Measurements from ENCODE around the gene MYL7. TPM values are rescaled to one million over a fixed set of nuclear protein-coding genes. Genes with fewer than 3 reads are reported as not detected.

MYL7 gene
- total and polyA plus RNA-seq, 2 of the 13 experiments (the other 11 are each of a cell fraction or from before 2014, with no cell fraction given), result 1.8 TPM; not detected in 1

DNA sequence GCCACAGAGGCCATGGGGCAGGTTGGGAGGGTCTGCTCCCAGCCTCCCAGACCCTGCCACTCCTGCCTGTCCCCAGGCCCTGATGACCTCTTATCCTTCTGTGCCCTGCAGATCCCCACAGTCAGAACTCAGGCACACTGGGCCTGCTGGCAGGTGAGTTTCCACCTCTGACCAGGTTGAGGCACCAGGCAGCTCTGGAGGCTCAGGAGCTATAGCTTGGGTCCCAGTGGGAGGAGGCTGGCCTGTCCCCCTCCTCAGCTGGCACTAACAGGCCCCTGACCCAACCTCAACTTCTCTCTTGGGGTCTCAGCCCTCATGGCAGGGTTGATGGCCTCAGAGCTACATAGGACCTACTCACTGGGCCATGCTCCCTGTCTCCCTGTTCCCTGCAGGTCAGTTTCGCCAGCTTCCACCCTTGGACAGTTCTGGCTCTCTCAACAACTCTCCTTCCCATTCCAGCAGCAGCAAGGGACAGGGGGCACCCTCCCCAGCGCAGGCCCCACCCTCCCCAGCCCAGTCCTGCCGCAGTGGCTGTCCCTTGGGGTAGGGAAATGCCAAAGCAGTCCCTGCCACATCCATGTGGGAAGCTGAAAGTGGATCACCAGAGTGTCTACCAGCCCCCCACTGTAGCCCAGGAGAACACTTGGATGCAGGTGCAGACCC lies 39.7 kb downstream of the MYL7 start (continued):
- TF ChIP-seq, protein P1, sequence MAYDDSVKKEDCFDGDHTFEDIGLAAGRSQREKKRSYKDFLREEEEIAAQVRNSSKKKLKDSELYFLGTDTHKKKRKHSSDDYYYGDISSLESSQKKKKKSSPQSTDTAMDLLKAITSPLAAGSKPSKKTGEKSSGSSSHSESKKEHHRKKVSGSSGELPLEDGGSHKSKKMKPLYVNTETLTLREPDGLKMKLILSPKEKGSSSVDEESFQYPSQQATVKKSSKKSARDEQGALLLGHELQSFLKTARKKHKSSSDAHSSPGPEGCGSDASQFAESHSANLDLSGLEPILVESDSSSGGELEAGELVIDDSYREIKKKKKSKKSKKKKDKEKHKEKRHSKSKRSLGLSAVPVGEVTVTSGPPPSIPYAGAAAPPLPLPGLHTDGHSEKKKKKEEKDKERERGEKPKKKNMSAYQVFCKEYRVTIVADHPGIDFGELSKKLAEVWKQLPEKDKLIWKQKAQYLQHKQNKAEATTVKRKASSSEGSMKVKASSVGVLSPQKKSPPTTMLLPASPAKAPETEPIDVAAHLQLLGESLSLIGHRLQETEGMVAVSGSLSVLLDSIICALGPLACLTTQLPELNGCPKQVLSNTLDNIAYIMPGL (CRISPR knock-in tag; IDR thresholded peaks at IDR 0.05; ENCODE audit: borderline replicate concordance in 1 of 2, low read depth in 1 of 2), result no peak
- TF ChIP-seq ZFP90 (CRISPR knock-in tag; IDR thresholded peaks at IDR 0.05; ENCODE audit: borderline replicate concordance), result no peak
- TF ChIP-seq ZBTB21 (CRISPR knock-in tag; IDR thresholded peaks at IDR 0.05), result no peak
- TF ChIP-seq SOX6 (IDR thresholded peaks at IDR 0.05), result no peak
- TF ChIP-seq SOX6 (CRISPR knock-in tag; IDR thresholded peaks at IDR 0.05), result 0 out of 2 replicates have a peak, but pooled peaks have one; percentile 6
- TF ChIP-seq SNAPC2 (CRISPR knock-in tag; IDR thresholded peaks at IDR 0.05), result no peak
- TF ChIP-seq, protein P2, sequence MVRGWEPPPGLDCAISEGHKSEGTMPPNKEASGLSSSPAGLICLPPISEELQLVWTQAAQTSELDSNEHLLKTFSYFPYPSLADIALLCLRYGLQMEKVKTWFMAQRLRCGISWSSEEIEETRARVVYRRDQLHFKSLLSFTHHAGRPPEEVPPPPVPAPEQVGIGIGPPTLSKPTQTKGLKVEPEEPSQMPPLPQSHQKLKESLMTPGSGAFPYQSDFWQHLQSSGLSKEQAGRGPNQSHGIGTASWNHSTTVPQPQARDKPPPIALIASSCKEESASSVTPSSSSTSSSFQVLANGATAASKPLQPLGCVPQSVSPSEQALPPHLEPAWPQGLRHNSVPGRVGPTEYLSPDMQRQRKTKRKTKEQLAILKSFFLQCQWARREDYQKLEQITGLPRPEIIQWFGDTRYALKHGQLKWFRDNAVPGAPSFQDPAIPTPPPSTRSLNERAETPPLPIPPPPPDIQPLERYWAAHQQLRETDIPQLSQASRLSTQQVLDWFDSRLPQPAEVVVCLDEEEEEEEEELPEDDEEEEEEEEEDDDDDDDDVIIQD (CRISPR knock-in tag; IDR thresholded peaks at IDR 0.05; ENCODE audit: low read depth), result no peak
- TF ChIP-seq, protein P3, sequence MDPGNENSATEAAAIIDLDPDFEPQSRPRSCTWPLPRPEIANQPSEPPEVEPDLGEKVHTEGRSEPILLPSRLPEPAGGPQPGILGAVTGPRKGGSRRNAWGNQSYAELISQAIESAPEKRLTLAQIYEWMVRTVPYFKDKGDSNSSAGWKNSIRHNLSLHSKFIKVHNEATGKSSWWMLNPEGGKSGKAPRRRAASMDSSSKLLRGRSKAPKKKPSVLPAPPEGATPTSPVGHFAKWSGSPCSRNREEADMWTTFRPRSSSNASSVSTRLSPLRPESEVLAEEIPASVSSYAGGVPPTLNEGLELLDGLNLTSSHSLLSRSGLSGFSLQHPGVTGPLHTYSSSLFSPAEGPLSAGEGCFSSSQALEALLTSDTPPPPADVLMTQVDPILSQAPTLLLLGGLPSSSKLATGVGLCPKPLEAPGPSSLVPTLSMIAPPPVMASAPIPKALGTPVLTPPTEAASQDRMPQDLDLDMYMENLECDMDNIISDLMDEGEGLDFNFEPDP (CRISPR knock-in tag; conservative IDR thresholded peaks at IDR 0.05), result no peak
- TF ChIP-seq, protein P4, sequence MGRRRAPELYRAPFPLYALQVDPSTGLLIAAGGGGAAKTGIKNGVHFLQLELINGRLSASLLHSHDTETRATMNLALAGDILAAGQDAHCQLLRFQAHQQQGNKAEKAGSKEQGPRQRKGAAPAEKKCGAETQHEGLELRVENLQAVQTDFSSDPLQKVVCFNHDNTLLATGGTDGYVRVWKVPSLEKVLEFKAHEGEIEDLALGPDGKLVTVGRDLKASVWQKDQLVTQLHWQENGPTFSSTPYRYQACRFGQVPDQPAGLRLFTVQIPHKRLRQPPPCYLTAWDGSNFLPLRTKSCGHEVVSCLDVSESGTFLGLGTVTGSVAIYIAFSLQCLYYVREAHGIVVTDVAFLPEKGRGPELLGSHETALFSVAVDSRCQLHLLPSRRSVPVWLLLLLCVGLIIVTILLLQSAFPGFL (CRISPR knock-in tag; IDR thresholded peaks at IDR 0.05), result no peak
- TF ChIP-seq, protein P5, sequence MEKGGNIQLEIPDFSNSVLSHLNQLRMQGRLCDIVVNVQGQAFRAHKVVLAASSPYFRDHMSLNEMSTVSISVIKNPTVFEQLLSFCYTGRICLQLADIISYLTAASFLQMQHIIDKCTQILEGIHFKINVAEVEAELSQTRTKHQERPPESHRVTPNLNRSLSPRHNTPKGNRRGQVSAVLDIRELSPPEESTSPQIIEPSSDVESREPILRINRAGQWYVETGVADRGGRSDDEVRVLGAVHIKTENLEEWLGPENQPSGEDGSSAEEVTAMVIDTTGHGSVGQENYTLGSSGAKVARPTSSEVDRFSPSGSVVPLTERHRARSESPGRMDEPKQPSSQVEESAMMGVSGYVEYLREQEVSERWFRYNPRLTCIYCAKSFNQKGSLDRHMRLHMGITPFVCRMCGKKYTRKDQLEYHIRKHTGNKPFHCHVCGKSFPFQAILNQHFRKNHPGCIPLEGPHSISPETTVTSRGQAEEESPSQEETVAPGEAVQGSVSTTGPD (CRISPR knock-in tag; IDR thresholded peaks at IDR 0.05), result no peak
- TF ChIP-seq, protein P6, sequence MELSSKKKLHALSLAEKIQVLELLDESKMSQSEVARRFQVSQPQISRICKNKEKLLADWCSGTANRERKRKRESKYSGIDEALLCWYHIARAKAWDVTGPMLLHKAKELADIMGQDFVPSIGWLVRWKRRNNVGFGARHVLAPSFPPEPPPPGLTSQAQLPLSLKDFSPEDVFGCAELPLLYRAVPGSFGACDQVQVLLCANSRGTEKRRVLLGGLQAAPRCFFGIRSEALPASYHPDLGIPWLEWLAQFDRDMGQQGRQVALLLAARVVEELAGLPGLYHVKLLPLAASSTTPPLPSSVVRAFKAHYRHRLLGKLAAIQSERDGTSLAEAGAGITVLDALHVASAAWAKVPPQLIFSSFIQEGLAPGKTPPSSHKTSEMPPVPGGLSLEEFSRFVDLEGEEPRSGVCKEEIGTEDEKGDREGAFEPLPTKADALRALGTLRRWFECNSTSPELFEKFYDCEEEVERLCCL (CRISPR knock-in tag; IDR thresholded peaks at IDR 0.05; ENCODE audit: borderline replicate concordance), result no peak
- TF ChIP-seq, protein P7, sequence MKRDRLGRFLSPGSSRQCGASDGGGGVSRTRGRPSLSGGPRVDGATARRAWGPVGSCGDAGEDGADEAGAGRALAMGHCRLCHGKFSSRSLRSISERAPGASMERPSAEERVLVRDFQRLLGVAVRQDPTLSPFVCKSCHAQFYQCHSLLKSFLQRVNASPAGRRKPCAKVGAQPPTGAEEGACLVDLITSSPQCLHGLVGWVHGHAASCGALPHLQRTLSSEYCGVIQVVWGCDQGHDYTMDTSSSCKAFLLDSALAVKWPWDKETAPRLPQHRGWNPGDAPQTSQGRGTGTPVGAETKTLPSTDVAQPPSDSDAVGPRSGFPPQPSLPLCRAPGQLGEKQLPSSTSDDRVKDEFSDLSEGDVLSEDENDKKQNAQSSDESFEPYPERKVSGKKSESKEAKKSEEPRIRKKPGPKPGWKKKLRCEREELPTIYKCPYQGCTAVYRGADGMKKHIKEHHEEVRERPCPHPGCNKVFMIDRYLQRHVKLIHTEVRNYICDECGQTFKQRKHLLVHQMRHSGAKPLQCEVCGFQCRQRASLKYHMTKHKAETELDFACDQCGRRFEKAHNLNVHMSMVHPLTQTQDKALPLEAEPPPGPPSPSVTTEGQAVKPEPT (CRISPR knock-in tag; IDR thresholded peaks at IDR 0.05; ENCODE audit: low read depth), result 0 out of 2 replicates have a peak, but pooled peaks have one; percentile 24
- no peak for TF ChIP-seq TP53 (CRISPR knock-in tag; conservative IDR thresholded peaks at IDR 0.05)
- no peak for TF ChIP-seq NR3C1 (CRISPR knock-in tag; IDR thresholded peaks at IDR 0.05)
- TF ChIP-seq, protein P8, sequence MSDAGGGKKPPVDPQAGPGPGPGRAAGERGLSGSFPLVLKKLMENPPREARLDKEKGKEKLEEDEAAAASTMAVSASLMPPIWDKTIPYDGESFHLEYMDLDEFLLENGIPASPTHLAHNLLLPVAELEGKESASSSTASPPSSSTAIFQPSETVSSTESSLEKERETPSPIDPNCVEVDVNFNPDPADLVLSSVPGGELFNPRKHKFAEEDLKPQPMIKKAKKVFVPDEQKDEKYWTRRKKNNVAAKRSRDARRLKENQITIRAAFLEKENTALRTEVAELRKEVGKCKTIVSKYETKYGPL (CRISPR knock-in tag; IDR thresholded peaks at IDR 0.05), result no peak
- TF ChIP-seq FOXA1 (IDR thresholded peaks at IDR 0.05), result no peak
- no peak for TF ChIP-seq FOXA1 (CRISPR knock-in tag; IDR thresholded peaks at IDR 0.05)
- no peak for TF ChIP-seq MIER3 (CRISPR knock-in tag; IDR thresholded peaks at IDR 0.05; ENCODE audit: borderline replicate concordance)
